Kidney (tissue), 14 donors: Measurements from ENCODE around the gene HMG20B. TPM values are rescaled to one million over a fixed set of nuclear protein-coding genes. Genes with fewer than 3 reads are reported as not detected.
"Not testable (repeated sequence)": the region's sequence is repeated elsewhere in the genome, so short reads cannot be mapped to it uniquely, and the experiment has no call there.

ENCODE experiments used
- DNase-seq, 5 donors: peaks; one replicate each; pipeline ENCODE4 v3.0.0-alpha.2; 2013 to 2020
- FAIRE-seq: peaks from 2 replicates; lab custom pipeline; 2012; peaks lifted over from hg19 to GRCh38; lab: Jason Lieb, UNC
- H3K27ac ChIP-seq, 2 donors: one replicate each; pipeline ENCODE4 v1.7.0; 2013; ENCODE audit warnings: low read depth in 2 of 2, low read length in 2 of 2, inconsistent platforms in 1 of 2
- H3K27me3 ChIP-seq: one replicate; pipeline ENCODE4 v1.7.1; 2013; ENCODE audit warnings: low read length, inconsistent platforms; ENCODE audit not compliant: control insufficient read depth, insufficient read depth
- H3K36me3 ChIP-seq, 3 donors: one replicate each; pipeline versions ENCODE4 v1.7.0 to v1.7.1; 2013; ENCODE audit warnings: low read length in 3 of 3, control low read depth in 1 of 3, inconsistent platforms in 1 of 3; ENCODE audit not compliant: insufficient read depth in 3 of 3, control insufficient read depth in 2 of 3
- H3K4me1 ChIP-seq, 3 donors: one replicate each; pipeline versions ENCODE4 v1.7.0 to v1.7.1; 2013; ENCODE audit warnings: low read length in 3 of 3, inconsistent platforms in 1 of 3, low read depth in 1 of 3; ENCODE audit not compliant: control insufficient read depth in 2 of 3, insufficient read depth in 2 of 3
- H3K4me3 ChIP-seq, 3 donors: one replicate each; pipeline versions ENCODE4 v1.7.0 to v1.8.1; 2013; ENCODE audit warnings: low read length in 3 of 3, control low read depth in 1 of 3, inconsistent platforms in 1 of 3
- H3K9ac ChIP-seq, 3 donors: one replicate each; pipeline versions ENCODE4 v1.7.0 to v1.7.1; 2013; ENCODE audit warnings: low read length in 3 of 3, control low read depth in 1 of 3, inconsistent platforms in 1 of 3
- H3K9me3 ChIP-seq, 3 donors: one replicate each; pipeline versions ENCODE4 v1.7.0 to v1.7.1; 2013; ENCODE audit warnings: low read length in 3 of 3, control low read depth in 1 of 3, inconsistent platforms in 1 of 3; ENCODE audit not compliant: control insufficient read depth in 2 of 3, insufficient read depth in 1 of 3
- CTCF ChIP-seq: IDR thresholded peaks from 3 replicates; pipeline ENCODE4 v1.5.1; 2012; ENCODE audit warnings: mild to moderate bottlenecking, moderate library complexity, borderline replicate concordance; ENCODE audit not compliant: insufficient read depth; ENCODE audit errors: extremely low read depth
- intact Hi-C: fragments of 100-400 bp; cut with DNase I; formaldehyde crosslinking; loops from one replicate; pipeline ENCODE4 v1.11.1; 2022
- polyA plus RNA-seq: library from polyadenylated mRNA; stranded (reverse); fragments of 350-450 nt; fragmentation: Illumina TruSeq; extraction: RNeasy Lipid Tissue Mini Kit (QIAGEN cat#74804); gene quantifications from one replicate; pipeline ENCODE4 v1.2.3, GENCODE V29; 2014; ENCODE audit warnings: low read depth, low replicate concordance; ENCODE audit not compliant: insufficient read depth
- total RNA-seq: library from RNA; stranded (reverse); fragmentation: NEBNext Ultra II Directional; extraction: Animal tissue kit (Norgen Biotek cat#: 25700); gene quantifications from one replicate; pipeline ENCODE4 v1.2.1, GENCODE V29; 2021
- donor health status: control.
- donor health status: control.
- donor health status: control.
- donor health status: control.
- donor health status: control.
- donor health status: DM: yes; HTN: yes; CAD: no.
- donor health status: Normal renal cell carcinoma (clear cell type).

Gene HMG20B
- total and polyA plus RNA-seq, 2 donors from 2014 or later, result 69.7 to 82.6 TPM

GRCh38 chr19:3527238-3527910, 45.4 kb upstream of the HMG20B start:
- no peaks in the 10 kb centered on the region for H3K9me3 ChIP-seq
- DNase-seq (peak in 1 of 5 donors; percentile 71), FAIRE-seq (no peak)
- TF ChIP-seq CTCF, result no peak
- H3K9ac ChIP-seq, result no peak overlapping the region
- H3K36me3 ChIP-seq, result peaks cover 0 to 10% (median 9%) of the 10 kb centered on the region in 3 donors
- H3K27me3 ChIP-seq, result no peaks in the 10 kb centered on the region
- no peak overlapping the region for H3K4me3 ChIP-seq
- intact Hi-C loops, result no loop called here
- no peak overlapping the region for H3K27ac ChIP-seq
- H3K4me1 ChIP-seq, result no peaks in the 10 kb centered on the region

DNA sequence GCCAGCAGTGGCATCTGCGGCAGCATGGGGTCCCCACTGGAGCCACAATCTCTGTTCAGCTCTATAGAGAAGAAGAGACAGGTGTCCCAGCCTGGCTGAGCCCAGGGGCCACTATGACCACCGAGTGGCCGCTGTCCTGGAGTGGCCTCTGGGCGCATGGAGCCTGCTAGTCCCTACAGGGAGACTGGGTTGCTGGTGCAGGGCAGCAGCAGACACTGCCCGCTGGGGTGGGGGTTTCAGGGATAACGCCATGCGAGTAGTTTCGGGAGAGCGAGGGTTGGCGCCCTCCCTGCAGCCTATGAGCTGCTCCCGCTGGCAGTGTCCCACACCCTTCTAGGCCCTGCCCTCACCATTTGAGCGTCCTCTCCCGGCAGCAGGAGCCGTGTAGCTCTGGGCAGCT, 44.7 kb upstream of the HMG20B start:
- Histone ChIP-seq H3K27me3 (no peaks in the 10 kb centered on the region), H3K4me1 (no peaks in the 10 kb centered on the region), H3K36me3 (peaks cover 0 to 10% (median 9%) of the 10 kb centered on the region in 3 donors), H3K9me3 (no peaks in the 10 kb centered on the region), H3K9ac (no peak overlapping the region), H3K4me3 (no peak overlapping the region), H3K27ac (no peak overlapping the region)
- no peak for TF ChIP-seq CTCF
- FAIRE-seq (no peak), DNase-seq (peak in 1 of 5 donors; percentile 56)
- intact Hi-C loops, result no loop called here

DNA sequence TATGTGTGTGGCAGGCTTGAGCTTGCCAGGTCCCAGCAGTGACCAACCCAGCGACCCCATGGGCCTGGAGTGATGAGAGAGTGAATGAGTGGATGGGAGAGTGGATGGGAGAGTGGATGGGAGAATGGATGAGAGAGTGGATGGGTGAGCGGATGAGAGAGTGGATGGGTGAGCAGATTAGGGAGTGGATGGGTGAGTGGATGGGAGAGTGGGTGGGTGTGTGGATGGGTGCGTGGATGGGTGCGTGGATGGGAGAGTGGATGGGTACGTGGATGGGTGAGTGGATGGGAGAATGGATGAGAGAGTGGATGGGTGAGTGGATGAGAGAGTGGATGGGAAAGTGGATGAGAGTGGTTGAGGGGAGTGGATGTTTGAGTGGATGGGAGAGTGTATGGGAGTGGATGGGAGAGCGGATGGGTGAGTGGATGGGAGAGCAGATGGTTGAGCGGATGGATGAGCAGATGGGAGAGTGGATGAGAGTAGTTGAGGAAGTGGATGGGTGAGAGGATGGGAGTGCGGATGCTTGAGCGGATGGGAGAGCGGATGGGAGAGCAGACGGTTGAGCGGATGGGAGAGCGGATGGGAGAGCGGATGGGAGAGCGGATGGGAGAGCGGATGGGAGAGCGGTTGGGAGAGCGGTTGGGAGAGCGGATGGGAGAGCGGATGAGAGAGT, 44.1 kb upstream of the HMG20B start:
- no peak for TF ChIP-seq CTCF
- FAIRE-seq, result no peak

GRCh38 chr19:3529299-3529698, 43.4 kb upstream of the HMG20B start:
- not testable (repeated sequence) for FAIRE-seq
- peaks cover 0 to 12% (median 10%) of the 10 kb centered on the region in 3 donors for H3K36me3 ChIP-seq

More for the DNA sequence above, 44.1 kb upstream of the HMG20B start:
- Histone ChIP-seq H3K9ac (no peak overlapping the region), H3K27ac (no peak overlapping the region), H3K4me1 (no peaks in the 10 kb centered on the region), H3K4me3 (no peak overlapping the region), H3K36me3 (peaks cover 0 to 12% (median 9%) of the 10 kb centered on the region in 3 donors), H3K9me3 (no peaks in the 10 kb centered on the region), H3K27me3 (no peaks in the 10 kb centered on the region)
- DNase-seq, result peak in 1 of 5 donors; percentile 57
- intact Hi-C loops, result no loop called here

More at GRCh38 chr19:3529299-3529698, 43.4 kb upstream of the HMG20B start:
- H3K4me3 ChIP-seq, H3K9ac ChIP-seq, intact Hi-C loops, H3K27me3 ChIP-seq, DNase-seq, H3K4me1 ChIP-seq, H3K27ac ChIP-seq, H3K9me3 ChIP-seq: not testable (repeated sequence)
